Endometrial microvascular endothelial cells (primary cell): ENCODE measurements around the gene PPT2. TPM values are rescaled to one million over a fixed set of nuclear protein-coding genes. Genes with fewer than 3 reads are reported as not detected.
"Not testable (repeated sequence)": the region's sequence is repeated elsewhere in the genome, so short reads cannot be mapped to it uniquely, and the experiment has no call there.

ENCODE experiments used
- in situ Hi-C: cut with HindIII; loops from 2 replicates; pipeline ENCODE4 v1.10.0; 2017; ENCODE audit warnings: low sequenced_read_pairs, low pct_unique_long_range_greater_than_20kb; ENCODE audit errors: inconsistent ontology term
- total RNA-seq: library from RNA; depleted of rRNA; stranded (reverse); fragments of >200 nt; gene quantifications from one replicate; pipeline ENCODE4 v1.2.3, GENCODE V29; 2015; ENCODE audit errors: inconsistent ontology term

PPT2 gene
- total RNA-seq, 1 donor from 2014 or later, result 49.3 TPM

GRCh38 chr6:32118782-32119628 is 34.9 kb upstream of the PPT2 start:
- in situ Hi-C loops, result loop anchor here (25.0 kb wide), 1 partner anchor 182 kb away; the partner anchor contains the start of genes C2 and CFB

- in situ Hi-C loops, result loop anchor here (25.0 kb wide), 1 partner anchor 183 kb away; the partner anchor contains the start of genes C2 and CFB
These were observed 33.3 kb upstream of the PPT2 start for GRCh38 chr6:32120573-32121059.

- in situ Hi-C loops, result loop anchor here (25.0 kb wide), 1 partner anchor 186 kb away; the partner anchor contains the start of genes C2 and CFB
These were observed 30.3 kb upstream of the PPT2 start for GRCh38 chr6:32123681-32124080.

- in situ Hi-C loops, result no loop called here
These were observed 27.1 kb upstream of the PPT2 start for GRCh38 chr6:32126880-32127279.

- in situ Hi-C loops, result no loop called here
These were observed 26.6 kb upstream of the PPT2 start for GRCh38 chr6:32127409-32127716.

- in situ Hi-C loops, result no loop called here
These were observed 26.0 kb upstream of the PPT2 start, which contains the start of gene ATF6B for GRCh38 chr6:32127717-32128592. TSS of gene ATF6B (minus strand) at chr6:32128246. CDS start at chr6:32128207, 39 bp downstream.

GRCh38 chr6:32128751-32129296 is 25.1 kb upstream of the PPT2 start:
- in situ Hi-C loops, result no loop called here

- in situ Hi-C loops, result no loop called here
These were observed 24.4 kb upstream of the PPT2 start for GRCh38 chr6:32129297-32130088.

- in situ Hi-C loops, result no loop called here
These were observed 22.4 kb upstream of the PPT2 start for GRCh38 chr6:32131439-32131948.

- in situ Hi-C loops, result no loop called here
These were observed 21.8 kb upstream of the PPT2 start for GRCh38 chr6:32132110-32132509.

GRCh38 chr6:32133786-32134185 is 20.2 kb upstream of the PPT2 start:
- in situ Hi-C loops, result no loop called here

- in situ Hi-C loops, result no loop called here
These were observed 16.5 kb upstream of the PPT2 start for GRCh38 chr6:32137454-32137853.

GRCh38 chr6:32139590-32139989 is 14.4 kb upstream of the PPT2 start:
- in situ Hi-C loops, result no loop called here

- in situ Hi-C loops, result no loop called here
These were observed 13.4 kb upstream of the PPT2 start for GRCh38 chr6:32140420-32141046.

GRCh38 chr6:32144238-32144637 is 9.7 kb upstream of the PPT2 start:
- in situ Hi-C loops, result not testable (repeated sequence)

- in situ Hi-C loops, result no loop called here
These were observed 7.7 kb upstream of the PPT2 start for GRCh38 chr6:32146287-32146686.

- in situ Hi-C loops, result no loop called here
These were observed 7.3 kb upstream of the PPT2 start for GRCh38 chr6:32146687-32147086.
